Endothelial cell of umbilical vein (primary cell): ENCODE data around the gene DOCK8.

Source experiments
- EZH2 ChIP-seq: IDR thresholded peaks from 2 replicates; pipeline ENCODE4 v1.6.1; 2012; ENCODE audit warnings: borderline replicate concordance, low read depth, mild to moderate bottlenecking, moderate library complexity, low read length, inconsistent platforms; ENCODE audit not compliant: severe bottlenecking
- FOS ChIP-seq: IDR thresholded peaks from 2 replicates; pipeline ENCODE4 v1.6.1; 2011; ENCODE audit warnings: mild to moderate bottlenecking, low read length, moderate library complexity, borderline replicate concordance; ENCODE audit not compliant: insufficient read depth
- GATA2 ChIP-seq: IDR thresholded peaks from 2 replicates; pipeline ENCODE4 v1.7.0; 2011; ENCODE audit warnings: low read depth, mild to moderate bottlenecking, moderate library complexity, mixed read lengths, low read length; ENCODE audit not compliant: insufficient read length, insufficient read depth
- JUN ChIP-seq: IDR thresholded peaks from 2 replicates; pipeline ENCODE4 v1.6.1; 2011; ENCODE audit warnings: borderline replicate concordance, low read depth; ENCODE audit not compliant: insufficient read length, insufficient read depth
- MYC ChIP-seq: IDR thresholded peaks from one replicate; pipeline ENCODE4 v1.6.1; 2011; ENCODE audit warnings: mild to moderate bottlenecking, low read depth, low read length
- POLR2A ChIP-seq: IDR thresholded peaks from 2 replicates; pipeline ENCODE4 v1.6.1; 2012; ENCODE audit warnings: low read depth, mild to moderate bottlenecking, control low read depth, low read length
- POLR2AphosphoS5 ChIP-seq: IDR thresholded peaks from 2 replicates; pipeline ENCODE4 v1.6.1; 2012; ENCODE audit warnings: low read depth, mild to moderate bottlenecking, control low read depth, low read length, moderate library complexity; ENCODE audit not compliant: insufficient read depth
- TF ChIP-seq, protein P1 (sequence below), 2 donors: IDR thresholded peaks; 1 replicate in 1 of 2; 2 replicates in 1 of 2; pipeline ENCODE4 v1.5.1; 2011; ENCODE audit warnings: low read length in 2 of 2, mild to moderate bottlenecking in 2 of 2, moderate library complexity in 2 of 2, control low read depth in 1 of 2, inconsistent platforms in 1 of 2, low read depth in 1 of 2; ENCODE audit not compliant: insufficient read depth in 1 of 2; ENCODE audit errors: extremely low read depth in 1 of 2

DNA sequence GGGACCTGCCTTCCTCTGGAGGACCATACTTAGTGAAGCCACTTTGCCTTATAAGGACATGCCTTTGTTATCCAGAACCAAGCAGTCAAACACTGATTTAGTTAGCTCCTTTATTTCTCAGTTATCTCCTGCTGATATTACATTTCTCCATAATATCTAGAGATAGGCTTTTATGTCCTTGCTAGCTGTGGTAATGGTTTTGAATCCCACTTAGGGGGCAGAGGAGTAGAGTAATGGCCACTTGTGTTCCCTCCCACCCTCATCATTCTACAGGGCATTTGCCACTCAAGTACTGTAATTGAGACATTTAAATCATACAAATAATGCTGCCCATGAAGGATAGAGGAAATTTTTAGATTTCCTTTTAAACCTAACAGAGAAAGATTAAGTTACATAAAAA is 80.9 kb downstream of the DOCK8 start:
- no peak for TF ChIP-seq POLR2A
- TF ChIP-seq EZH2, result no peak
- TF ChIP-seq, protein P1, sequence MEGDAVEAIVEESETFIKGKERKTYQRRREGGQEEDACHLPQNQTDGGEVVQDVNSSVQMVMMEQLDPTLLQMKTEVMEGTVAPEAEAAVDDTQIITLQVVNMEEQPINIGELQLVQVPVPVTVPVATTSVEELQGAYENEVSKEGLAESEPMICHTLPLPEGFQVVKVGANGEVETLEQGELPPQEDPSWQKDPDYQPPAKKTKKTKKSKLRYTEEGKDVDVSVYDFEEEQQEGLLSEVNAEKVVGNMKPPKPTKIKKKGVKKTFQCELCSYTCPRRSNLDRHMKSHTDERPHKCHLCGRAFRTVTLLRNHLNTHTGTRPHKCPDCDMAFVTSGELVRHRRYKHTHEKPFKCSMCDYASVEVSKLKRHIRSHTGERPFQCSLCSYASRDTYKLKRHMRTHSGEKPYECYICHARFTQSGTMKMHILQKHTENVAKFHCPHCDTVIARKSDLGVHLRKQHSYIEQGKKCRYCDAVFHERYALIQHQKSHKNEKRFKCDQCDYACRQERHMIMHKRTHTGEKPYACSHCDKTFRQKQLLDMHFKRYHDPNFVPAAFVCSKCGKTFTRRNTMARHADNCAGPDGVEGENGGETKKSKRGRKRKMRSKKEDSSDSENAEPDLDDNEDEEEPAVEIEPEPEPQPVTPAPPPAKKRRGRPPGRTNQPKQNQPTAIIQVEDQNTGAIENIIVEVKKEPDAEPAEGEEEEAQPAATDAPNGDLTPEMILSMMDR (IDR thresholded peaks at IDR 0.05; ENCODE audit: extremely low read depth in 1 of 2, insufficient read depth in 1 of 2, low read depth in 1 of 2, low read length in 2 of 2), result no peak
- TF ChIP-seq JUN, result no peak
- no peak for TF ChIP-seq FOS
- no peak for TF ChIP-seq GATA2
- TF ChIP-seq MYC, result no peak
- TF ChIP-seq POLR2AphosphoS5, result no peak
